NCI-H2196 treated with DMSO at 0.1 percent for 48 hours (cell line): ENCODE measurements around the gene ALDH9A1.

Source experiments
- DNase-seq: peaks from one replicate; lab custom pipeline; 2025; ENCODE audit not compliant: unreplicated experiment; lab: John Stamatoyannopoulos, UW

Gene ALDH9A1

DNA sequence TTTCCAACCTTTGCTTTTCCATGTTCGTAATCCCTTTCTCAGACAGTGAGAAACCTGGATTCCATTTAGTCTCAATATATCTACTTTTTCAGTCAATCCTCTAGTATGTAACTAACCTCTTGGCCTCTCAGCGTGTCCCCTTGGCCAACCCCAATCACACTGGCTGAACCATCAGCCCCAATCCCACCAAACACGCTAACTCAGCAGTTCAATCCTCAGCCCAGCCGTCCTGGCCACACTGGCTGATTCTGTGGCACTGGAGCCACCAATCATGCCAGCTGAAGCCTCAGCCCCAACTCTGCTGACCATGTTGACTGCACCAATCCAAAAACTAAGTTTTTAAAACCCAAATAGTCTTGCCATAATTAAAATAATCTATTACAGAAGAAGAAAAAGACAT lies 73.9 kb downstream of the ALDH9A1 start:
- no peak for DNase-seq

DNA sequence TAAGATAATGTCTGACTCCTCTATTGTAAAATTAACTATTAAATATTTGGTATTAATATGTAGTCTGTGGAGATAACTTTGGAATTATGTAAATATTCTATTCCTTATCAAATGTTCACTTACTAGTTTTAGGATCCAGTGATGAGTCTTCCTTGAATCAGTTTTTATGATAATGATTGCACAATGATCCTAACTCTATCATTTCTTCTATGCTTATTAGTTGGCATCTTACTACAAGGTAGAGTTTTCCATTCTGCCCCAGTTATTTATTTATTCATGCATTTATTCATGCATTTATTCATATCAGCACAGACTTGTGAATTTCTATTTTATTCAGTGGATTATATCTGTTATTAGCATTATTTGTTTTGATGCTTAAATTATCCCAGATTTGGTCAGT lies 74.7 kb downstream of the ALDH9A1 start:
- no peak for DNase-seq

DNA sequence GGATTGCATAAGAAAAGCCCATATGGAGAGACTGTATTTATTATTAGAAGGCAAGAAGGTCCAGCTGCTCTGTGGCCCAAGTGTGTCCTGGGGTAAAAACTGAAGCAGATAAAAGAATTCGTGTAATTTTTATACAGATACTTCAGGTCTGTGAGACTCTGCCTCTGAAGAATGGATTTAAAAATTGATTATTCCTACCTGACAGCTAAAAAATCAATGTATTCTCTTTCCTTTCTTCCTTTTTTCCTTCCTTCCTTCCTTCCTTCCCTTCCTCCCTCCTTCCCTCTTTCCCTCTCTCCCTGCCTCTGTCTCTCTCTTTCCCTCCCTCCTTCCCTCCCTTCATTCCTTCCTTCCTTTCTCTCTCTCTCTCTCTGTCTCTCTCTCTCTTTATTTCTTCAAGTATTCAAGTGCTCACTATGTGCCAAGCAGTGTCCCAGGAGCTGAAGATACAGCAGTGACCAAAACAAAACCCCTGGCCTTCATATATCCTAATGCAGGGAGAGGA lies 78.7 kb downstream of the ALDH9A1 start:
- DNase-seq: no peak

DNA sequence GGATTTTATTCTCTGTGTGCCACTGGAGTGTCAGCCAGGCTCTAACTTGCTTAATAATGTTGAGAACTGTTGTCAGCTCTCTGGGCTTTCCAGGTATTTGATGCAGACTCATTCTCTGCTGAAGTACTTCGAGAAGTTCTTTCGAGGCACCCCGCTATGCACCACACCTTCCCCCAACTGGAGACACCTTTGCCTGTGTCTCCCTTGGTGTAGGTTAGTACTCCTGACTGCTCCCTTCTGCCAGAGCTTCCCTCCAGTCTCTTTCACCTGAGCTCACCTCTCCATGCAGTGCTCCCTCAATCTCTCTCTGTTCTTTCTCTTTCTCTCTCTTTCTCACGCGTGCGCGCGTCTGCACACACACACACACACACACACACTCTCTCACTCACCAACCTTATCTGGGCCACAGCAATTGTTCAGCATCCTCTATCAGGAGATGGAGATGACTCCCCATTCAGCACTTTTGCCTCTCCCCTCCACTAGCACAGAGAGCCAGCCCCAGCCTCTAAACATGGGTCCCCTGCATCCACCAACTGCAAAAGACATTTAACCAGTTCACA lies 81.3 kb downstream of the ALDH9A1 start:
- no peak for DNase-seq

DNA sequence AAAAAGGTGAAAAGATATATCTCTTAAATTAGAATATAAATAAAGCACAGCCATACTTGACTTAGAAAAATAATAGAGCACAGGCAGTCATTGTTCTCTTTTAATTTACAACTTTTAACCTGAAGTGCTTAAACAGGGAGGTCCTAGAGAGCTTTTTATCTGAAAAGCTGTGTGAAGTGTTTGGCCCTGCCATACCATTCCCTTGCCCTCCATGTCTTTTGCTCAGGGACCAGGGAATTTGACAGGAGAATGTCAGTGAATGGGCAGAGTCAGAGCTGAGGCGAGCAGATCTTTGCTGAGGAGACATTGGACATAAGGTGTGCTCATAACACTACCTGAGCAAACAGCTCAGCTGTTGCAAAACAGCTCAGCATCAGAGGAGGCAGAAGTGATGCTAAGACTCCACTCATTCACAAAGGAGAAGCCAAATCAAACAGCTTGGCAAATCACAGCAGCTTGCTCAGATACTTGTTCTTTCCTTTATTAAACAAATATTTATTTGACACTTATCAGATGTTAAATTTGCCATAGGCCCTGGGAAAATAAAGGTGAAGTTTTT lies 82.2 kb downstream of the ALDH9A1 start:
- DNase-seq: no peak
